Activated CD8-positive, alpha-beta memory T cell treated with anti-CD3 and anti-CD28 coated beads for 36 hours (primary cell): Measurements from ENCODE around the gene RNF150. TPM values are rescaled to one million over a fixed set of nuclear protein-coding genes. Genes with fewer than 3 reads are reported as not detected.

Experiments used
- CTCF ChIA-PET: fragments of 350-600 bp; sonication (Branson Sonifier 250); formaldehyde crosslinking; loops from one replicate; lab custom pipeline; 2021; ENCODE audit warnings: antibody characterized with exemption; lab: Charles Lee
- POLR2A ChIA-PET: fragments of 350-600 bp; sonication (Branson Sonifier 250); formaldehyde crosslinking; loops from one replicate; lab custom pipeline; 2021; ENCODE audit warnings: antibody characterized with exemption; lab: Charles Lee
- total RNA-seq, 2 experiments: library from RNA; stranded (reverse); gene quantifications; one replicate each; pipeline ENCODE4 v1.2.3, GENCODE V29; 2021

The RNF150 gene
- total RNA-seq, 2 experiments from 2014 or later = 0.04 TPM; not detected in 1

- ChIA-PET POLR2A (no interaction called here), CTCF (no interaction called here)
Observed at GRCh38 chr4:141132709-141133145, 542 bp downstream of the RNF150 start.

DNA sequence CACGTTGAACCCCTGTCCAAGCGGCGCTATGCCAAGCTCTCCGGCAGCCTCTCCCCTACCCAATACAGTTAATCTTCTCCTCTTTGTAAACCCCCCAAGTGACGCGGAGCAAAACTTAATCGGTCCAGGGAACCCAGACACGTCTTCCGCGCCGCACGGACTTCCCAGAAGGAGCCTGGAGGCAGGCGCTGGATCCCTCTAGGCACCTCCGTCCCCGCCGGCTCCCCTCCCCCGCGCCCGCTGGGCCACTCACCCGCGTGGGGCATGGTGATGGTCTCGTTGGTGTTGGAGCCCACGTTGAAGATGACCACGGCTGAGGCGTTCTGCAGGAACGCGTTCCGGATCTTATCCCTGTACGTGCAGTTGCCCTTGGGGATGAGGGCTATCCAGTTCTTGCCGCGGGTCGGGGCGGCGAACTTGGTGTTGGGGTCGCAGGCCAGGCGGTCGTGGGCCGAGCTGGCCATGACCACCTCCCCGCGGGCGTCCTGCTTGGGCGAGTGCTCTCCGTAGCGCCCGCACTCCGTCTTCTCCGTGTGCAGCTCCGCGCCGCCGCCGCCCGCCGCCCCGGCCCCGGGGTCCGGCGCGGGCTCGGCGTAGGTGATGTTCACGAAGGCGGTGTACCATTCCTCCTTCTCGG lies 1.1 kb downstream of the RNF150 start:
- POLR2A ChIA-PET = no interaction called here
- CTCF ChIA-PET = interaction anchor here (1.2 kb wide), 1 partner anchor 248 kb away, joined by 3 read pairs; no protein-coding TSS in a partner anchor

- ChIA-PET CTCF (interaction anchor here (1.2 kb wide), 1 partner anchor 248 kb away, joined by 3 read pairs; no protein-coding TSS in a partner anchor), POLR2A (no interaction called here)
Observed at GRCh38 chr4:141131723-141132071, 1.6 kb downstream of the RNF150 start.

DNA sequence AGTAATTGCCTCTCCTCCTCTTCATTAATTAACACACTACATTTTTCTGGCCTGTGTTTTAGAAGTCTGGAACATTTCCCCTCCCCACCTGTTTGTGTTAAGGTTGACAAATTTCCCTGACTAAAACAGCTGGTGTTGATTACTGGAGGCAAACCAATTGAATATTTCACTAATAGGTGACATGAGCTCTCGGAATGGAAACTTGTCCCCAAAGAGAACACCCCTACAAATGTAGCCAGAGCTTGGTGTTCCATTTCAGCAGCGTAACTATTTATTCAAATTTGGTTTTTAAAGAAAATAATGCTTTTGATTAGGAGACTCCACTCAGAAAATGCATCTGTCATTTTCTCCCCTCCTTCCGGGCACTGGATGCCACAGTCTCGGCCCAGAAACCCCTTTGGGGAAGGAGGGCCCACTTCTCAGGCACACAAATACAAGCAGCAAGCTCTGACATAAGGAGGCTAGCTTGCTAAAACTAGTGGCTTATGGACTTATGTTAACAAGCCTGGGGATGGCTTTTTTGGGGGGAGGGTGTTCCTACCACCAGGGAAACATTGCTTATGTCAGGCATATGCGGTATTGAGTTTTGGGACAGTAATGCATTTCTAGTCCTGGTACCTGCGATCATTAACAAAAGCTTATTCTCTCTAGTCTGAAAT lies 2.2 kb downstream of the RNF150 start:
- CTCF ChIA-PET = interaction anchor here (0.6 to 1.2 kb wide), 2 partner anchors 247 to 374 kb away, joined by 3 read pairs; no protein-coding TSS in a partner anchor
- POLR2A ChIA-PET = no interaction called here

- ChIA-PET POLR2A (no interaction called here), CTCF (no interaction called here)
Observed at GRCh38 chr4:141127884-141128283, 5.4 kb downstream of the RNF150 start.

- ChIA-PET CTCF (no interaction called here), POLR2A (no interaction called here)
Observed at GRCh38 chr4:141126769-141127168, 6.5 kb downstream of the RNF150 start.

- ChIA-PET CTCF (no interaction called here), POLR2A (no interaction called here)
Observed at GRCh38 chr4:141124224-141124623, 9.0 kb downstream of the RNF150 start.

- POLR2A ChIA-PET = no interaction called here
- CTCF ChIA-PET = no interaction called here
Observed at GRCh38 chr4:141121768-141122454, 11.4 kb downstream of the RNF150 start.

- POLR2A ChIA-PET = no interaction called here
- CTCF ChIA-PET = no interaction called here
Observed at GRCh38 chr4:141121101-141121500, 12.2 kb downstream of the RNF150 start.

DNA sequence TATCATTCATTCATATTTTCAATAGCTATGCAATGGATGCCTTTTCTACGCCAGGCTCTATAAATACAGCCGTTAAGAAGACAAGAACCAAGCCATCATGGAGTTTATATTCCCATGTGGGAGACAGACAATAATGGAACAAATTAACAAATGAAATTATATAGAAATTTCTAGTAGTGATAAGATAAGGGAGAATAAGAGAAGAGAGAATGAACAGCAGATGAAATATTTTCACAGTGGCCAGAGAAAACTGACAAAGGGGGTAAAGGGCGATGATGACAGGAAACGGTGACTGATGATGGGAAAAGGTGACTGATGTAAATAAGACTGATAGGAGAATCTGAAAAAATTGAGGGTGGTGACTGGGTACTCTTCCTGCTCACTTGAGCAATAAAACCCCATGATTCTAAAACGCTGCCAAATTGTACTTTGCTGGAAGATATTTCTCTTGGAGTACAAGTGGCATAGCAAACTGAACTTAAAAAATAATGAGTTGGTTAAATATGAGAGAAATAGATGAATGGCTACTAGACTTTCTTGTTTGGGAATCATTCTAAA lies 13.2 kb downstream of the RNF150 start:
- ChIA-PET POLR2A (no interaction called here), CTCF (no interaction called here)

DNA sequence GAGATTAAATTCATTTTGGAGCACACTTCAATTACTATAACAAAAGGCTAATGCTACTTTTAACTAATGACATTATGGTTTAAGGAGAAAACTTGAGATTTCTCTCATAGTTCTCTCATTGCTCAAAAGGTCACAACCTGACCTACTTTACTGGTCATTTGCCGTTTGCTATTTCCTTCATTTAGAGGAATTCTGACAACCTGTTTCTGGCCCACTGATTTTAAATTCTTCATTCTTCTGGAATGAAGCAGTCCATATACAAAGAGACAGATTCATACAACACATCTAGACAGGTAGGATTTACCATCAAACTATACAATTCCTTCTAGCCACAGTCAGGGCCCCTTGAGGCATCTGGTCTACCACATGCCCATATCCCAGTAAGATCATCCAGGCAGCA lies 14.2 kb downstream of the RNF150 start:
- CTCF ChIA-PET = no interaction called here
- POLR2A ChIA-PET = no interaction called here

GRCh38 chr4:141118381-141118780 lies 14.9 kb downstream of the RNF150 start:
- ChIA-PET POLR2A (no interaction called here), CTCF (no interaction called here)

- POLR2A ChIA-PET = no interaction called here
Observed at GRCh38 chr4:141117935-141118334, 15.3 kb downstream of the RNF150 start.

GRCh38 chr4:141109983-141110382 lies 23.3 kb downstream of the RNF150 start:
- POLR2A ChIA-PET = no interaction called here
- CTCF ChIA-PET = no interaction called here

More at GRCh38 chr4:141117935-141118334, 15.3 kb downstream of the RNF150 start:
- CTCF ChIA-PET = no interaction called here

DNA sequence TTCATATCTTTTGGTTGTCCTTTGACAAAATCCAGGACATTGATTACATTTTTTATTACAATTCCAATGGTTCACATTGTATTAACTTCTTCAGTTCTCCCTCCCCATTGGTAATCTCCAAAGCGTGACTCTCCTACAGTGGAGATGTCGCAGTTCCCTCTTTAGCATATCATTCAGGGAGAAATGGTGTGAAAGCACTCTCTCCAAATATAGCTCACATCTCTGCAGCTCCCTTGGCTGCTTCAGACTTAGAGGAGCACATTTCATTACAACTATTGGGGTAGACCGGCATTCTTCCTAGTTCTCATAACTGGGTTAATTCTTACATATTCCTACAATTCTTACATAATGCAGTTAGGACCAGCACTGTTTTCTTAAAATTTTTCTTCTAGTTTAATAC lies 25.3 kb downstream of the RNF150 start:
- ChIA-PET POLR2A (no interaction called here), CTCF (no interaction called here)

- POLR2A ChIA-PET = no interaction called here
- CTCF ChIA-PET = no interaction called here
Observed at GRCh38 chr4:141102367-141102766, 30.9 kb downstream of the RNF150 start.

DNA sequence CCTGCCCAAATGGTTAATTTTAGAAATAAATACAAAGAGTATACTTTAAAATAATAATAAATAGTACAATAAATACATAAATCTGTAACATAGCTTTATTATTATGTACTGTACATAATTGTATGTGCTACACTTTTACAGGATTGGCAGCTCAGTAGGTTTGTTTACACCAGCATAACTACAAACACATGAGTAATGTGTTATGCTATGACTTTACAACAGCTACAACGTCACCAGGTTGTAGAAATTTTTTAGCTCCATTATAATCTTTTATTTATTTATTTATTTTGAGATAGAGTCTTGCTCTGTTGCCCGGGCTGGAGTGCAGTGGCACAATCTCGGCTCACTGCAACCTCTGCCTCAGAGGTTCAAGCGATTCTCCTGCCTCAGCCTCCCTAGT lies 31.8 kb downstream of the RNF150 start:
- CTCF ChIA-PET = no interaction called here
- POLR2A ChIA-PET = no interaction called here

- POLR2A ChIA-PET = no interaction called here
- CTCF ChIA-PET = no interaction called here
Observed at GRCh38 chr4:141099326-141099725, 33.9 kb downstream of the RNF150 start.

DNA sequence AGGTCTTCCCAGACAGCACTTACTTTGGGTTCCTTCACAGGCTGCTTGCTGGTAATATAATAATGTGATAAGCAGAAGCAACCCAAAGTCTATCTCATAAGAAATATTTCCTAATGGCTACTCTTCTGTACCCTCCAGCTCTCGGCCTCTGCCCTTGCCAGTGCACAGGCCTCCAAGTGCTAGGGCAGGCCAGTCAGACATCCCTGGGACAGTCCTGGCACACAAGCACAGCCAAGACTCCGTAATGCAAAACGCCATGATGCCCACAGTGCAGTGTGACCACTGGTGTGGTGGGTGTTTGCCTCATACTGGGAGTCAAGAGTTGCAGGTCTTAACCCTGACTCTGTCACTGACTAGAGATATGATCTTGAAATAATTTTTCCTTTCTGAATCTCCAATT lies 35.1 kb downstream of the RNF150 start:
- ChIA-PET CTCF (no interaction called here), POLR2A (no interaction called here)

DNA sequence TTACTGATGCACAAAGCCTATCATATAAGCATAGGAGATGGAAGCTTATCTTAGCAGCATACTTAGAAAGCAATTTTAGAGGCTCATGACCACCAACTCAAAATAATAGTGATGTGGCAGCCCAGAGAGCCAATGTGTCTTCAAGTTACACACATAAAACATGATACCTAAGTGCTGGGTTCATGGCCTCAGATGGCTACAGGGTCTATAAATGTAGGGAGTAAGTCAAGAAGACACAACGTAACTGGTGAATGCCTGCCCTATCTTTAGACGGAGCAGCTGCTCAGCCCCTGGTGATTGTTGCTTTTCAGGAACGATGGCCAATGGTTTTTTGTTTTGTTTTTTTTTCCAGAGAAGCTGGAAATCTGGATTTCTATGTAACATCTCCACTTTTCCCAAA lies 42.8 kb downstream of the RNF150 start:
- ChIA-PET CTCF (no interaction called here), POLR2A (no interaction called here)
